ENCODE results near the gene OR5H2.

DNA sequence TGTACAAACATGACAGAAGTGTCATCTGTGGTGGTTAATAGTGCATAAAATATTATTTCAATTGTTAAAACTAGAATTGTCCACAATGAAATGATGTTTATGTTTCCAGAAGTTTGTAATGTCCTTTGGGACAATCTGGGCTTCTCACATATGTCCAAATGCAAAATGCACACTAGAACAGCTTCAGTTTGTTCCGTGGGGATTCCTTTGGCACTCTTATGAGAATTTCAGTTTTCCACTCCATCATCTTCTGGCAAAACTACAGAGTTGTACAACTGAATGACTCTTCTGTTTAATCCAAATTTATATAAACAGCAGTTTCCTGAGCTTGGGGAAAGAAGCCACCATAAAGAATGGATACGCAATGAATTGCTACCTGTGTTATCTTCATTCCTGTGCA is 20.3 kb upstream of the OR5H2 start:
- TF ChIP-seq CTCF (conservative IDR thresholded peaks at IDR 0.05; ENCODE audit: low read depth, low read length): no peak
- TF ChIP-seq POLR2A (IDR thresholded peaks at IDR 0.05; ENCODE audit: low read depth, low read length): no peak
- no peak for TF ChIP-seq RCOR1 (IDR thresholded peaks at IDR 0.05; ENCODE audit: insufficient replicate concordance, low read length)
- TF ChIP-seq MAFK (IDR thresholded peaks at IDR 0.05; ENCODE audit: low read depth, low read length): no peak
- TF ChIP-seq RFX5 (IDR thresholded peaks at IDR 0.05; ENCODE audit: low read depth, low read length): no peak
- TF ChIP-seq RAD21 (IDR thresholded peaks at IDR 0.05; ENCODE audit: low read length): no peak
